GM10266 (cell line): Measurements from ENCODE around the gene FBXW9.
"Not testable (repeated sequence)": the region's sequence is repeated elsewhere in the genome, so short reads cannot be mapped to it uniquely, and the experiment has no call there.

Experiments used
- DNase-seq: peaks from one replicate; pipeline ENCODE4 v3.0.0; 2012; ENCODE audit errors: extremely low spot score
- CTCF ChIP-seq: IDR thresholded peaks from 2 replicates; pipeline ENCODE4 v1.5.1; 2012; ENCODE audit warnings: mild to moderate bottlenecking, low read depth; ENCODE audit not compliant: control insufficient read depth, insufficient read depth; ENCODE audit errors: missing control alignments

Gene FBXW9

GRCh38 chr19:12708641-12709040 is 12.2 kb upstream of the FBXW9 start:
- DNase-seq: no peak
- no peak for TF ChIP-seq CTCF

GRCh38 chr19:12706332-12706718 is 9.9 kb upstream of the FBXW9 start:
- TF ChIP-seq CTCF: no peak
- DNase-seq: no peak

GRCh38 chr19:12705654-12706331 is 9.4 kb upstream of the FBXW9 start:
- no peak for TF ChIP-seq CTCF
- no peak for DNase-seq

- no peak for TF ChIP-seq CTCF
- DNase-seq: no peak
These were observed 8.7 kb upstream of the FBXW9 start for GRCh38 chr19:12705169-12705568.

GRCh38 chr19:12703046-12703445 is 6.6 kb upstream of the FBXW9 start:
- no peak for DNase-seq
- TF ChIP-seq CTCF: no peak

- no peak for TF ChIP-seq CTCF
- DNase-seq: no peak
These were observed 5.3 kb upstream of the FBXW9 start for GRCh38 chr19:12701596-12702282.

GRCh38 chr19:12698138-12698537 is 1.7 kb upstream of the FBXW9 start:
- no peak for DNase-seq
- no peak for TF ChIP-seq CTCF

- not testable (repeated sequence) for DNase-seq
These were observed 994 bp upstream of the FBXW9 start for GRCh38 chr19:12697425-12697824.
